ENCODE results near the gene CYP21A2.
"Not testable (repeated sequence)": the region's sequence is repeated elsewhere in the genome, so short reads cannot be mapped to it uniquely, and the experiment has no call there.

Gene CYP21A2

GRCh38 chr6:32047539-32047854 lies 9.3 kb downstream of the CYP21A2 start:
- Histone ChIP-seq H3K4me1 (ENCODE audit: control insufficient read depth, low read depth, low read length) (peaks cover 4% of the 10 kb centered on the region), H3K9ac (ENCODE audit: low read length) (no peak overlapping the region), H3K36me3 (ENCODE audit: control insufficient read depth, low read depth, low read length) (no peaks in the 10 kb centered on the region), H3K27me3 (ENCODE audit: control insufficient read depth, insufficient read depth, low read length) (no peaks in the 10 kb centered on the region), H3K4me3 (ENCODE audit: low read length) (no peak overlapping the region), H3K9me3 (ENCODE audit: control insufficient read depth, low read depth, low read length) (no peaks in the 10 kb centered on the region), H3K27ac (ENCODE audit: low read length) (no peak overlapping the region)

DNA sequence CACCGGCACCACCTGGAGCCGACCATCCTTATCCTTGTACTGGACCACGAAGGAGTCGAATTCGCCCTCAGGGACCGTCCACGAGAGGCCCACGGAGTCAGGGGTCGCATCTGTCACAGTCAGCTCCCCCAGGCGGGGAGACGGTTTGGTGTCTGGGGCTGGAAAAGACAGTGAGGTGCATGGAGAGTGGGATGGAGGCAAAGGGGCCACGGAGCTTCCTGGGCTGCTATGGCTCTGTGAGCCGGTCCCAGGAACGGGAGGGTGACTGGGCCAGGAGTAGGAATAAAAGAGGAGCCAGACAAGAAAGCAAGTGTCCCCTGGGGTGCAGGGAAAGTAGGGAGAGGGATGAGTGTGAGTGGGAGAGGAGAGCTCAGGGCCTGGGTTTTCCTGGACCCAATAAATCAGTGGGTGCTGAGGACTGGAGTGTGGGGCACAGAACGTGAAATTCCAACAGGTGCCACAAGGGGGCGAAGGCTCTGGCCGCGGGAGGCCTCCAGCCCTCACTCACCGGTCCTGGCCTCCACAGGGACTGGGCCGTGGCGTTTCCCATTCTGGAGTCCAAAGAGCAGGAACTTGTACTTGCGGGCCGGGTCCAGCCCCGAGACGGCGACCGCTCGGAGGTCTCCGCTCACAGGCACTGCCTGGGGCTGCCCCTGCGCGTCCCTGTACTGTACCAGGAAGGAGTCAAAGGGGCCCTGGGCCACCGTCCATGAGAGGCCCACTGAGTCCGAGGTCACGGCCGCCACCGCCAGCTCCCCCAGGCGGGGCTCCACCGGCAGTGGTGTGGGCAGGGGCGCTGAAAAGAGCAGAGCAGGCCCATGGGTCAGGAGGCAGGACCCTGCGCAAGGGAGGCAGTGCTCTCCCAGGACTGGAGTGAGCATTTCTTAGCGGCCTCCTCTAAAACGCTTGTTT lies 9.9 kb downstream of the CYP21A2 start:
- Histone ChIP-seq H3K27me3 (ENCODE audit: control insufficient read depth, insufficient read depth, low read length) (no peaks in the 10 kb centered on the region), H3K9me3 (ENCODE audit: control insufficient read depth, low read depth, low read length) (no peaks in the 10 kb centered on the region), H3K4me3 (ENCODE audit: low read length) (no peak overlapping the region), H3K27ac (ENCODE audit: low read length) (no peak overlapping the region), H3K36me3 (ENCODE audit: control insufficient read depth, low read depth, low read length) (no peaks in the 10 kb centered on the region), H3K4me1 (ENCODE audit: control insufficient read depth, low read depth, low read length) (peaks cover 4% of the 10 kb centered on the region), H3K9ac (ENCODE audit: low read length) (no peak overlapping the region)

DNA sequence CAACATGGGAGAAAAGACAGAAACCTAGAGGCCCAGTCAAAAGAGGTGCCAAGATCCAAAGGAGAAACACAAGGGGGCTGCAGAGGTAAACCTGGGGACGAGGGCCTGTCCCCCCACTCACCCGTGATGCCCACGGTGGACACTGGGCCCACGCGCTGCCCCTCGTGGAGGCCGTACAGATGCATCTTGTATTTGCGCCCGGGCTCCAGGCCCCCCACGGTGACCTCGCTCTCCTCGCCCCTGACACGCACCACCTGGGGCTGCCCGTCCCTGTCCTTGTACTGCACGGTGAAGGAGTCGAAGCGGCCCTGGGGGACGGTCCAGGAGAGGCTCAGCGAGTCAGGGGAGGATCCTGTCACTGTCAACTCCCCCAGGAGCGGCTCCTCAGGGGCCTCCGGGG lies 10.9 kb downstream of the CYP21A2 start:
- not testable (repeated sequence) for H3K27me3 ChIP-seq (ENCODE audit: control insufficient read depth, insufficient read depth, low read length); H3K36me3 ChIP-seq (ENCODE audit: control insufficient read depth, low read depth, low read length); H3K9me3 ChIP-seq (ENCODE audit: control insufficient read depth, low read depth, low read length); H3K4me3 ChIP-seq (ENCODE audit: low read length); H3K9ac ChIP-seq (ENCODE audit: low read length); H3K27ac ChIP-seq (ENCODE audit: low read length); H3K4me1 ChIP-seq (ENCODE audit: control insufficient read depth, low read depth, low read length)

DNA sequence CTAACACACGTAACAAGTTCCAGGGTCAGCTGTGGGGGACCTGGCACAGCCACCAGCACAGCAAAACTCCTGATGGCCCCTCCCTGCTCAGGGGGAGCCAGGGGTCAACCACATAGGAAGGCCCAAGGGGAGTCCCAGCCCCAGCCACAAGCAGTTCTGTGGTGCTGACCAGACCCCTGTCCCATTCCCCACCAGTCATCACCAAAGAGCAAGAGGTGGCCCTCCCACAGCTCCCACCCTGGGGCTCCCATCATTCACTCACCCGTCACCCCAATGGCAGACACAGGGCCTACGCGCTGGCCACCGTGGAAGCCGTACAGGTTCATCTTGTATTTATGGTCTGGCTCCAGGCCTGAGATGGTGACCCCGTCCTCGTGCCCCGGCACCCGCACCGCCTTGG lies 11.5 kb downstream of the CYP21A2 start:
- H3K9ac ChIP-seq (ENCODE audit: low read length); H3K4me1 ChIP-seq (ENCODE audit: control insufficient read depth, low read depth, low read length); H3K36me3 ChIP-seq (ENCODE audit: control insufficient read depth, low read depth, low read length); H3K27me3 ChIP-seq (ENCODE audit: control insufficient read depth, insufficient read depth, low read length); H3K4me3 ChIP-seq (ENCODE audit: low read length); H3K27ac ChIP-seq (ENCODE audit: low read length); H3K9me3 ChIP-seq (ENCODE audit: control insufficient read depth, low read depth, low read length): not testable (repeated sequence)

- Histone ChIP-seq H3K4me3 (ENCODE audit: low read length) (no peak overlapping the region), H3K9ac (ENCODE audit: low read length) (no peak overlapping the region), H3K4me1 (ENCODE audit: control insufficient read depth, low read depth, low read length) (peaks cover 4% of the 10 kb centered on the region), H3K9me3 (ENCODE audit: control insufficient read depth, low read depth, low read length) (no peaks in the 10 kb centered on the region), H3K36me3 (ENCODE audit: control insufficient read depth, low read depth, low read length) (no peaks in the 10 kb centered on the region), H3K27me3 (ENCODE audit: control insufficient read depth, insufficient read depth, low read length) (no peaks in the 10 kb centered on the region), H3K27ac (ENCODE audit: low read length) (no peak overlapping the region)
Observed at GRCh38 chr6:32050562-32050961, 12.3 kb downstream of the CYP21A2 start.

DNA sequence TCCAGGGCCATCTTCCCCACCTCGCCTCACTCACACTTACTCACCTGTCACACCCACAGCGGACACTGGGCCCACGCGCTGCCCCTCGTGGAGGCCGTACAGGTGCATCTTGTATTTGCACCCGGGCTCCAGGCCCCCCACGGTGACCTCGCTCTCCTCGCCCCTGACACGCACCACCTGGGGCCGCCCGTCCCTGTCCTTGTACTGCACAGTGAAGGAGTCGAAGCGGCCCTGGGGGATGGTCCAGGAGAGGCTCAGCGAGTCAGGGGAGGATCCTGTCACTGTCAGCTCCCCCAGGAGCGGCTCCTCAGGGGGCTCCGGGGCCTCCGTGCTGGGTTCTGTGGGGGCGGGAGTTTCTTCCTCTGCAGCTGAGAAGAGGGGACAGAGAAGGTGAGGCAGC lies 14.4 kb downstream of the CYP21A2 start:
- not testable (repeated sequence) for H3K4me3 ChIP-seq (ENCODE audit: low read length); H3K27me3 ChIP-seq (ENCODE audit: control insufficient read depth, insufficient read depth, low read length); H3K36me3 ChIP-seq (ENCODE audit: control insufficient read depth, low read depth, low read length); H3K9me3 ChIP-seq (ENCODE audit: control insufficient read depth, low read depth, low read length); H3K27ac ChIP-seq (ENCODE audit: low read length); H3K4me1 ChIP-seq (ENCODE audit: control insufficient read depth, low read depth, low read length); H3K9ac ChIP-seq (ENCODE audit: low read length)

DNA sequence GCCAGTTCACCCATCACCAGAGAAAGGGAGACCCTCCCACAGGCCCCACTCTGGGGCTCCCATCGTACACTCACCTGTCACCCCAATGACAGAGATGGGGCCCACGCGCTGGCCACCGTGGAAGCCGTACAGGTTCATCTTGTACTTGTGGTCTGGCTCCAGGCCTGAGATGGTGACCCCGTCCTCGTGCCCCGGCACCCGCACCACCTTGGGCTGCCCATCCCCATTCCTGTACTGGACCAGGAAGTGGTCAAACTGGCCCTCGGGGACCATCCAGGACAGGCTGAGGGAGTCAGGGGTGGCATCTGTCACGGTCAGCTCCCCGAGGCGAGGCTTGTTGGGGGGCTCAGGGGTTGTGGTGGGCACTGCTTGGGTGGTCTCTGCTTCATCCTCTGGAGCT lies 15.1 kb downstream of the CYP21A2 start:
- H3K9ac ChIP-seq (ENCODE audit: low read length); H3K4me3 ChIP-seq (ENCODE audit: low read length); H3K36me3 ChIP-seq (ENCODE audit: control insufficient read depth, low read depth, low read length); H3K27me3 ChIP-seq (ENCODE audit: control insufficient read depth, insufficient read depth, low read length); H3K9me3 ChIP-seq (ENCODE audit: control insufficient read depth, low read depth, low read length); H3K4me1 ChIP-seq (ENCODE audit: control insufficient read depth, low read depth, low read length); H3K27ac ChIP-seq (ENCODE audit: low read length): not testable (repeated sequence)

GRCh38 chr6:32055756-32056155 lies 17.5 kb downstream of the CYP21A2 start:
- not testable (repeated sequence) for H3K9me3 ChIP-seq (ENCODE audit: control insufficient read depth, low read depth, low read length); H3K27me3 ChIP-seq (ENCODE audit: control insufficient read depth, insufficient read depth, low read length); H3K4me3 ChIP-seq (ENCODE audit: low read length); H3K36me3 ChIP-seq (ENCODE audit: control insufficient read depth, low read depth, low read length); H3K27ac ChIP-seq (ENCODE audit: low read length); H3K4me1 ChIP-seq (ENCODE audit: control insufficient read depth, low read depth, low read length); H3K9ac ChIP-seq (ENCODE audit: low read length)

DNA sequence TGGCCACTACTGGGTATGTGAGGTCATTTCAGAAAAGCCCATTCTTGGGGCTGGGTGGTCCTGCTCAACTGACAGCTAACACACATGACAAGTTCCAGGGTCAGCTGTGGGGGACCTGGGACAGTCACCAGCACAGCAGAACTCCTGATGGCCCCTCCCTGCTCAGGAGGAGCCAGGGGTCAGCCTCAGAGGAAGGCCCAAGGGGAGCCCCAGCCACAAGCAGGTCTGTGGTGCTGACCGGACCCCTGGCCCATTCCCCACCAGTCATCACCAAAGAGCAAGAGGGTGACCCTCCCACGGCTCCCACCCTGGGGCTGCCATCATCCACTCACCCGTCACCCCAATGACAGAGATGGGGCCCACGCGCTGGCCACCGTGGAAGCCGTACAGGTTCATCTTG lies 18.0 kb downstream of the CYP21A2 start:
- H3K4me1 ChIP-seq (ENCODE audit: control insufficient read depth, low read depth, low read length) = no peaks in the 10 kb centered on the region
- H3K27me3 ChIP-seq (ENCODE audit: control insufficient read depth, insufficient read depth, low read length) = no peaks in the 10 kb centered on the region
- H3K9ac ChIP-seq (ENCODE audit: low read length) = no peak overlapping the region
- H3K4me3 ChIP-seq (ENCODE audit: low read length) = no peak overlapping the region
- H3K27ac ChIP-seq (ENCODE audit: low read length) = no peak overlapping the region
- H3K9me3 ChIP-seq (ENCODE audit: control insufficient read depth, low read depth, low read length) = no peaks in the 10 kb centered on the region
- H3K36me3 ChIP-seq (ENCODE audit: control insufficient read depth, low read depth, low read length) = no peaks in the 10 kb centered on the region

DNA sequence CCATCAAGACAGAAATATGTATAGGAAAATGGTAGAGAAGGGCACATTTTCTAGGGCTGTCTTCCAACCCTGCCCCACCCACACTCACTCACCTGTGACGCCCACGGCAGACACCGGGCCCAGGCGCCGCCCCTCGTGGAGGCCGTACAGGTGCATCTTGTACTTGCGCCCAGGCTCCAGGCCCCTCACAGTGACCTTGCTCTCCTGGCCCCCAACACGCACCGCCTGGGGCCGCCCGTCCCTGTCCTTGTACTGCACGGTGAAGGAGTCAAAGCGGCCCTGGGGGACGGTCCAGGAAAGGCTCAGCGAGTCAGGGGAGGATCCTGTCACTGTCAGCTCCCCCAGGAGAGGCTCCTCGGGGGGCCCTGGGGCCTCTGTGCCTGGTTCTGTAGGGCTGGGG lies 19.8 kb downstream of the CYP21A2 start:
- Histone ChIP-seq H3K27me3 (ENCODE audit: control insufficient read depth, insufficient read depth, low read length) (no peaks in the 10 kb centered on the region), H3K36me3 (ENCODE audit: control insufficient read depth, low read depth, low read length) (no peaks in the 10 kb centered on the region), H3K9me3 (ENCODE audit: control insufficient read depth, low read depth, low read length) (no peaks in the 10 kb centered on the region)

DNA sequence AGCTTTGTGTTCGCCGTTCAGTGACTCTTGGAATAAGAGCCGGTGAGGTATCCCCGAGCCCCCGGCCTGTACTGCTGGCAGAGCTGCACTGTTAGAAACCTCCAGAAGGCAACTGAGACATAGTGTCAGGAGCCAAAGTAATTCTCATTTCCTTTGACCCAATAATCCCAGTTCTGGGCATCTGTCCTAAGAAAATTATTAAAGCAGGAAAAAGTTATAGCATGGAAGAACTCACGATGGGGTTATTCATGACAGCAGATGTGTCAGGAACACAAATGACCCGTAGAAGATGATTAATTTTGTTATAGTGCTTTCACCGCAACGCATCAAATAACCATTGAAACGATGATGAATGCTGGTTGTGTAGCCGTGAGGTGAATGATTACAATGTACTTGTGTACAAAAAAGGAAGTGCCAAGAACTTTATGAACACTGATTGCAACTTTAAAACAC lies 20.3 kb downstream of the CYP21A2 start:
- Histone ChIP-seq H3K27me3 (ENCODE audit: control insufficient read depth, insufficient read depth, low read length) (no peaks in the 10 kb centered on the region), H3K9me3 (ENCODE audit: control insufficient read depth, low read depth, low read length) (no peaks in the 10 kb centered on the region), H3K4me3 (ENCODE audit: low read length) (no peak overlapping the region), H3K4me1 (ENCODE audit: control insufficient read depth, low read depth, low read length) (no peaks in the 10 kb centered on the region), H3K36me3 (ENCODE audit: control insufficient read depth, low read depth, low read length) (no peaks in the 10 kb centered on the region), H3K9ac (ENCODE audit: low read length) (no peak overlapping the region), H3K27ac (ENCODE audit: low read length) (no peak overlapping the region)

More for the DNA sequence above, 19.8 kb downstream of the CYP21A2 start:
- Histone ChIP-seq H3K4me3 (ENCODE audit: low read length) (no peak overlapping the region), H3K27ac (ENCODE audit: low read length) (no peak overlapping the region), H3K4me1 (ENCODE audit: control insufficient read depth, low read depth, low read length) (no peaks in the 10 kb centered on the region), H3K9ac (ENCODE audit: low read length) (no peak overlapping the region)

DNA sequence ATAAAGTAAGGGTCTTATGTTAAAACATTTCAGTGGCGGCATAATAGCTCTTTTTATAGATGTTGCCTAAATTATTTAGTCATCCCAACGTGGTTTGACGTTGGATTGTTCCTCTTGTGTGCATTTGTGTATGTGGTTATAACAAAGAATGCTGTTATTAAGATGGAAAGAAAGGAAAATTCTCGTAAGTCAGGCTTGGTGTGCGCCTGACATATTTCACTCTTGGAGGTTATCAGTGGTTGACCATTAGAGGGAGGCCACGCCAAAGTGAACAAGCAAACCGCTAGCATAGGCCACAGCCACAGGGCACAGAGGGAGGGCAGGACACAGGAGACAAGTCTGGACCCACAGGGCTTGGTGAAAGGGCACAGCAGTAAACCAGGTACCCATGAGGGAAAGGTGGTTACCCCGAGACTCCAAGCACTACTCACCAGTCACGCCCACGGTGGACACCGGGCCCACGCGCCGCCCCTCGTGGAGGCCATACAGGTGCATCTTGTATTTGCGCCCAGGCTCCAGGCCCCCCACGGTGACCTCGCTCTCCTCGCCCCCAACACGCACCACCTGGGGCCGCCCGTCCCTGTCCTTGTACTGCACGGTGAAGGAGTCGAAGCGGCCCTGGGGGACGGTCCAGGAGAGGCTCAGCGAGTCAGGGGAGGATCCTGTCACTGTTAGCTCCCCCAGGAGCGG lies 22.9 kb downstream of the CYP21A2 start:
- no peaks in the 10 kb centered on the region for H3K27me3 ChIP-seq (ENCODE audit: control insufficient read depth, insufficient read depth, low read length)

More for the DNA sequence above, 22.9 kb downstream of the CYP21A2 start:
- no peaks in the 10 kb centered on the region for H3K4me1 ChIP-seq (ENCODE audit: control insufficient read depth, low read depth, low read length)
- H3K9me3 ChIP-seq (ENCODE audit: control insufficient read depth, low read depth, low read length) = no peaks in the 10 kb centered on the region
- H3K27ac ChIP-seq (ENCODE audit: low read length) = no peak overlapping the region
- H3K36me3 ChIP-seq (ENCODE audit: control insufficient read depth, low read depth, low read length) = no peaks in the 10 kb centered on the region
- no peak overlapping the region for H3K4me3 ChIP-seq (ENCODE audit: low read length)
- no peak overlapping the region for H3K9ac ChIP-seq (ENCODE audit: low read length)

Data from iPS-18a (cell line).